ENCODE results near the gene ELFN2. TPM values are rescaled to one million over a fixed set of nuclear protein-coding genes. Genes with fewer than 3 reads are reported as not detected.

ELFN2 gene
- total RNA-seq, 1 donor = under 0.01 TPM

DNA sequence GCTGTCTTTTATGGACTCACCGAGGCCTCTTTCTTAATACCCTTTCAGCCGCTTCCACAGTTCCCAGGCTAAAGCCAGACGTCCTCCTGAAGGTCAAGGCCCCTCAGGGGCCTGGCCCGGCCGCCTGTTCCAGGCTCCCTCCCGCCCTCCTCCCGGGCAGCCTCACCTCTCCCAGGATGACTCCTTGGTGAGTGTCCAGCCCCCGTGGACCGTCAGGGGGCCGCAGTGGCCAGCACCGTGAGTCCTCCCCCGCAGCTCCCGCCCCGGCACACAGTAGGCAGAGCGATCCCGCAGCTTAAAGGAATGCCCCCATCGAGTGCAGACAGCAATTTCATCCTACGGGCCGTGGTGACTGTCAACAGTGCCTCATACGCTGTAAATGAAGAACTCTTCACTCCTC lies 32.9 kb downstream of the ELFN2 start:
- no peak for DNase-seq (ENCODE audit: low read depth)
- H3K4me3 ChIP-seq (ENCODE audit: low read depth, low read length) = no peak overlapping the region
- TF ChIP-seq, protein P1, sequence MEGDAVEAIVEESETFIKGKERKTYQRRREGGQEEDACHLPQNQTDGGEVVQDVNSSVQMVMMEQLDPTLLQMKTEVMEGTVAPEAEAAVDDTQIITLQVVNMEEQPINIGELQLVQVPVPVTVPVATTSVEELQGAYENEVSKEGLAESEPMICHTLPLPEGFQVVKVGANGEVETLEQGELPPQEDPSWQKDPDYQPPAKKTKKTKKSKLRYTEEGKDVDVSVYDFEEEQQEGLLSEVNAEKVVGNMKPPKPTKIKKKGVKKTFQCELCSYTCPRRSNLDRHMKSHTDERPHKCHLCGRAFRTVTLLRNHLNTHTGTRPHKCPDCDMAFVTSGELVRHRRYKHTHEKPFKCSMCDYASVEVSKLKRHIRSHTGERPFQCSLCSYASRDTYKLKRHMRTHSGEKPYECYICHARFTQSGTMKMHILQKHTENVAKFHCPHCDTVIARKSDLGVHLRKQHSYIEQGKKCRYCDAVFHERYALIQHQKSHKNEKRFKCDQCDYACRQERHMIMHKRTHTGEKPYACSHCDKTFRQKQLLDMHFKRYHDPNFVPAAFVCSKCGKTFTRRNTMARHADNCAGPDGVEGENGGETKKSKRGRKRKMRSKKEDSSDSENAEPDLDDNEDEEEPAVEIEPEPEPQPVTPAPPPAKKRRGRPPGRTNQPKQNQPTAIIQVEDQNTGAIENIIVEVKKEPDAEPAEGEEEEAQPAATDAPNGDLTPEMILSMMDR (IDR thresholded peaks at IDR 0.05; ENCODE audit: insufficient read depth, low read depth, low read length) = no peak

DNA sequence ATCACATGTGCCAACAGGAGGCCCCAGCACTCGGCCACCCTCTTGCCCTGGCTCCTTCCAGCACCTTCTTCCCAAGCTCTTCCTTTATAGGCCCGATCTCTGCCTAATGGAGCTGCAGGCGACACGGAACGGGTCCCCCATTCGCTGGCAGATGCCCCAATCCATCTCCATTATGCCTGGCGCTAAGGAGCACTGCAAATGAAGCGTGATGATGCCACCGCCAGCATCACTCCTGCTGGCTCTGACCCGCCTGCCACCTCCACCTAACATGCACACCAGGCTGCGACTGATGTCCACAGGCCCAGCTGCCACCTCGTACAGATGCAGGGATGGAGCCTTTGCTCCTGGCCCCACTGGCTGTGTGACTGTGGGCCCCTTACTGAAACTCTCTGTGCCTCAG lies 33.5 kb downstream of the ELFN2 start:
- no peak overlapping the region for H3K4me3 ChIP-seq (ENCODE audit: low read depth, low read length)
- TF ChIP-seq, protein P1 (IDR thresholded peaks at IDR 0.05; ENCODE audit: insufficient read depth, low read depth, low read length) = no peak
- DNase-seq (ENCODE audit: low read depth) = no peak

DNA sequence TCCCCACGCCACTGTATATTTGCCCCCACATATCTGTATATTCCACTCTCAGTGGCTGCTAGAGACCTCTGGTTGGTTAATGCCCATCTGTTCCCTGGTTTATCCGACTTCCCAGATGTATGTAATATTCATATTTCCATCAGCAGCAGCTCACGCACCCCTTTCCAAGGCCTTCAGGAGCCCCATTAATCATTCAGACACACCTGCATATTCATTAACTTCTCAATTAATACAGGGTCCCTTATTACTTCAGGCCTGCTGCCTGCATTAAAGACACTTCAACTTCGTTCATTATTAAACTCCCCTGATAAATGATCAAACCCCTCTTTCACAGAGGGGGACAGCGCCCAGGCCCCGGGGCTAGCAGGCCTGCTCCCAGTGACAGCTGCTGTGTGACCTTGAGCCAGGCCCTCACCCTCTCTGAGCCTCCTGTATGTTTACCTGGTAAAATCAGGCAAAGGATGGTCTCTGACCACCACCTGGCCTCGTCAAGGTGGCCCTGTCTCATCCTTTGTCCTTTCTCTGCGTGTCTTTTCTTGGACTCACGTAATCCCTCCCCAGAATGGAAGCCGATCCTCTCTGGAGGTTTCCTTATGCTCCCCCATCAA lies 34.5 kb downstream of the ELFN2 start:
- no peak overlapping the region for H3K4me3 ChIP-seq (ENCODE audit: low read depth, low read length)
- TF ChIP-seq, protein P1 (IDR thresholded peaks at IDR 0.05; ENCODE audit: insufficient read depth, low read depth, low read length) = no peak
- DNase-seq (ENCODE audit: low read depth) = no peak

DNA sequence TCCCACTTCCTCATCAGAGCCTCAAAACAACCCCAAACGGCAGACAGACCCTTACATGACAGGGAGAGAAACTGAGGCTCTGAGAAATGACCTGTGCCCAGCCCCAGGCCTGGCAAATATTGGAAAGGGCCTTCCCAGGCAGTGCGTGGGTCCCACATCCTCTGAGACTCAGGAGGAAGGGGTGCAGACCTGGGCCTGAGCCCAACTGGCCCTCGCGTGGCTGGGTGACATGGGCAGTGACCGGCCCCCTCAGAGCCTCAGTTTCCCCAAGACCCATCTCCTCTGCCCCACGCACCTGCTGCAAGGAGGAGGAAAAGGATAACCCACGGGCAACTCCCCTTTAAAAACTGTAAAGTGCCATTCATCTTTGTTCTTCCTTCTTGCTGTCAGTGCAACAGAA lies 35.6 kb downstream of the ELFN2 start:
- DNase-seq (ENCODE audit: low read depth) = no peak
- H3K4me3 ChIP-seq (ENCODE audit: low read depth, low read length) = no peak overlapping the region
- TF ChIP-seq, protein P1 (IDR thresholded peaks at IDR 0.05; ENCODE audit: insufficient read depth, low read depth, low read length) = no peak

DNA sequence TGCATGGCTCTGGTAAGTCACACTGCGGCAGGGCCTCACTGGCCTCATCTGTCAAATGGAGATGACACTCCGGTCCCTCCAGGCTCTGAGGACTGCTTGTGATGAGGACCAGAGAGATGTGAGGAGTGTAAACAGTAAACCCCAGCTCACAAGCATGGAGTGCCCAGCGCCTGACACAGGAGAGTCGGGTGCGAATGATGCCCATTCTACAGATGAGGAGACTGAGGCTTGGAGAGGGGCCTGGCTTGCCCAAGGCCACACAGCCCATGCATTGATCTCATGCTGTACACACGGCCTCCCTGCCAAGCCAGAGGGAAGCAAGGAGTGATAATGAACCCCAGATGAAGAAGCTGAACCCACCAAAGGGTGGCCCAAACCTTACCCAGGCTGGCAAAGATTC lies 37.2 kb downstream of the ELFN2 start:
- DNase-seq (ENCODE audit: low read depth) = no peak
- no peak overlapping the region for H3K4me3 ChIP-seq (ENCODE audit: low read depth, low read length)
- TF ChIP-seq, protein P1 (IDR thresholded peaks at IDR 0.05; ENCODE audit: insufficient read depth, low read depth, low read length) = no peak

DNA sequence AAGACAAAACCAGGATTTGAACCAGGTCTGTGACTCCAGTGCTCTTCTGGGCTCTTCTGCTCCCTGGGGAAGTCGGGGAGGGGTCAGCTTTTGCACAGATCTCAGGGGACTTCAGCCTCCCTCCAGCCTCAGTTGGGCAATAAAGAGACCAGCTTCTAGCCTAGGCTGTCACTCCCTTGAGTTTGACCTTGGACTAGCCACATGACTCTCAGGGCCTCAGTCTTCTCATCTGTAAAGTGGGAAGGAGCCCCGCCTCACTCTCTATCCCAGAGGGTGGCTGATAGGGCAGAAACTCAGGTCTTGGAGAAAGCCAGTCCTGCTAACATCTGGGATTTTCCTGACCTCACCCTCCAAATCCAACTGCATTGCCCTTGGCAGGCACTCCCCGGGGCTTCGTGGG lies 38.7 kb downstream of the ELFN2 start:
- TF ChIP-seq, protein P1 (IDR thresholded peaks at IDR 0.05; ENCODE audit: insufficient read depth, low read depth, low read length) = no peak
- no peak for DNase-seq (ENCODE audit: low read depth)
- no peak overlapping the region for H3K4me3 ChIP-seq (ENCODE audit: low read depth, low read length)

DNA sequence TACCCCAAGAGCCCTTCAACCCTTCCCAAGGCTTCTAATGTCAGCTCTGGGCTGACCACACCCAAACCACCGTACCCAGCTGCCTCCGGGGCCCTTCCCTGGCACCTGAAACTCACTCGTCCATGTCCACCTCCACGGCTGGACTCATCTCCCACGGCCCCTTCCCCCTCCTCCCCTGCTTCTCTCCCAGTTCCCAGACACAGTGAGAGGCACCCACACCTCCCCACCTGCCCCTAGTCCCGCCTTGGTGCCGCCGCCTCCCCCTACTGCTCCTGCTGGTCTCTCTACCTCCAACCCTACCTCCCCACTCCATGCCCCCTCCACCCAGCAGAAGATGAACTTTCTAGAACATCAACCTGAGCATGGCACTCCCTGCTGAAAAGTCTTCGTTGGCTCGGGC lies 39.5 kb downstream of the ELFN2 start:
- DNase-seq (ENCODE audit: low read depth) = no peak
- TF ChIP-seq, protein P1 (IDR thresholded peaks at IDR 0.05; ENCODE audit: insufficient read depth, low read depth, low read length) = no peak
- no peak overlapping the region for H3K4me3 ChIP-seq (ENCODE audit: low read depth, low read length)

Data from fibroblast of villous mesenchyme (primary cell).